Activated CD8-positive, alpha-beta memory T cell treated with anti-CD3 and anti-CD28 coated beads, Interleukin-2, amount 50 U/mL, for 24 hours (primary cell): ENCODE measurements around the gene OR5B21.

Source experiments
- DNase-seq: peaks from one replicate; pipeline ENCODE4 v3.0.0-alpha.2; 2020; ENCODE audit errors: extremely low read depth

OR5B21 gene

DNA sequence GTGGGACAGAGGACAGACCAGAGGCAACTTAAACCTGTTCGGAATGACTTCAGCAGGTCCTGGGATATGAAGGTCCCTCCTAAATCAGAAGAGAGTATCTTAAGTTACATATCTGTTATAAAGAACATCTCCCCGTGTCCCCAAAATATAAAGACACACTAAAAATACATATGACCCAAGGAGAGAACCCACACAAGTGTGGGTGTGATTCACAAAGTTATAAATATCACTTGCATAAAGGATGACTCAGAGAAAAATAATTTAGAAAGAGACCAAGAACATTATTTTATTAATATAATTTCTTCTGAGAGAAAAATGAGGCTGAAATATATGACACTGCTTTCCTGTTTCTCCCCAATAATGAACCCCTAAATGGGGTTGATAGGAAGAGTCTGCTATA, 14.2 kb downstream of the OR5B21 start:
- no peak for DNase-seq

DNA sequence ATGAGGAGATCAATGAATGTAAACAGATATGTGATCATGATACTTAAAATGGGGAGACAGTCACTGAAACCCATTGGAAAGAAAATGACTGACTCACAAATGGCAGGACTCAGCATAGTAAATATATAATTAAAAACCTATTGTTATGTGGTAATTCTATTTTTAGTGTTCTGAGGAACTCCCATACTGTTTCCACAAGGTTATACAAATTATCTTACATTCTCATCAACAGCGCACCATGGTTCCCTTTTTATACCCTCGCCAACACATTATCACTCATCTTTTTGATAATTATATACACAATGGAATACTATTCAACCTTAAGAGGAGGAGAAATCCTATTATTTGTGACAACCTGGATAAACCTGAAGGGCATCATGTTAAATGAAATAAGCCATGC, 17.1 kb downstream of the OR5B21 start:
- no peak for DNase-seq

DNA sequence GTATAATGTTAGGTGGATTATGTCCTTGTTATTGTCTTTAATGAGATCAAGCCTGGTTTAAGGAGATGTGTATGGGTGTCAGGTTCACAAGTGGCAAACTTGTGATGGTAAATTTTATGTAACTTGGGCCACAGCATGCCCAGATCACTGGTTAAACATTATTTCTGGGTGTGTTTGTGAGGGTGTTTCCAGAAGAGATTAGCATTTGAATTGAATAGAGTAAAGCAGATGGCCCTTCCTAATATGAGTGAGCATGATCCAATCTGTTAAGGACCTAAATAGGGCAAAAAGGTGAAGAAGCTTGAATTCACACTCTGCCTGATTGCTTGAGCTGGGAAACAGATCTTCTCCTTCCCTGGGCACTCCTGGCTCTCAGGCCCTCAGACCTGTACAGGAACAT, 20.7 kb downstream of the OR5B21 start:
- DNase-seq: no peak

DNA sequence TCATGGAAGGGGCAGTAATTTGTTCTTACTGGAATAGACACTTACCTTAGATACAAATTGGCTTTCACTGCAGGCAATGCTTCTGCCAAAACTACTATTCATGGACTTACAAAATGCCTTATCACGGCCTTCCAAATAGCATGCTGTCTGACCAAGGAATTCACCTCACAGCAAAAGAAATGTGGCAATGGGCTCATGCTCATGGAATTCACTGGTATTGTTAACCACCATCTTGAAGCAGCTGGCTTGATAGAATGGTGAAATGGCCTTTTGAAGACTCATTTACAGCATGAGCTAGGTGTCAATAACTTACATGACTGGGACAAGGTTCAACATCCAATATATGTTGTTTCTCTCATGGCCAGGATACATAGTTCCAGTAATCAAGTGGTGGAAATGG, 21.9 kb downstream of the OR5B21 start:
- no peak for DNase-seq

DNA sequence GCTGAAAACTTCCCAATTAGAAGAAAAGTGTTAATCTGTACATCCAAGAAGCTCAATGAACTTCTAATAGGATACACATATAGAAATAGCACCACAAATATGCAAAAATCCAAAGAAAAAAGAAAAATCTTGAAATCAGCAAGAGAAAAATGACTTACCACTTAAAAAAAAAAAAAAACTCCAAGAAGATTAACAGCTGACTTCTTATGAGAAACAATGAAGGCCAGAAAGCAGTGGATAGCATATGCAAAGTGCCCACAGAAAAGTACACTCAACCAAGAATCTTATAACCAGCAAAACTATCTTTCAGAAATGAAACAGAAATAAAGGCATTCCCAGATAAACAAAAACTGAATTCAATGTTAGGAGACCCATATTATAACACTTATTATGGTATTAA, 36.0 kb downstream of the OR5B21 start:
- no peak for DNase-seq

DNA sequence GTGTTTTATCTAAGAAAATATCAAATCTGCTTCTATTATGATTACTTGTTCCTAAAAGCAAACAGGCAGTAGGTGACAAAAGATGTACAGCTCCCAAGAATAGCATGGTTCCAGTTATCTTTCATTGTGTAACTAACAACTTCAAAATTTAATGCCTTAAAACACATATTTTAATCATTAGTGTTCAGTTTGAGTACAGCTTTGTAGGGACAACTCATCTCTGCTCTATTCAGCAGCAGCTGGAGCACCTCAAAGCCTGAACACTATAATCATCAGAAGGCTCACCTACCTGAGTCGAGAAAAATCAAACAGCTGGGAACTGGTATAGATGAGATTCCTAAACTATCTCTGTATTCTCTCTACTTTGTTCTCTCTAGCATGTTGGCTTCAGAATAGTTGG, 41.6 kb downstream of the OR5B21 start:
- DNase-seq: no peak

DNA sequence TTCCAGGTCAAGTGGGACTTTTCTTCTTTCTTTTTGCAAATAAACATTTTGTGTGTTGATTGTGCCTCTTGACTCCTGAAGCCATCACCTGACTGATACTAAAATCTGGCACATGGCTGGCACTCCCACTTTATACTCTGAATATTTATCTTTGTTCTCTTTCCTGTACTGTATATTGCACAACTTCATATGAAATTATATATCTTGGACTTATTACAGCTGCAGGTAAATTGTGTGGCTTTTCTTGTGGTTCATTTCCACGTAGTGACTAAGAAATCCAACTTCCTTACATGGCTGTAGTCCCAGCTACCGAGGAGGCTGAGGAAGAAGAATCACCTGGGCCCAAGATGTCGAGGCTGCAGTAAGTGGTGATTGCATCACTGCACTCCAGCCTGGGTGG, 42.2 kb downstream of the OR5B21 start:
- DNase-seq: no peak
